Parathyroid adenoma (tissue), 2 donors: ENCODE measurements around the gene PIAS2.

Experiments used
- H2AFZ ChIP-seq: fragments of 300-600 bp; sonication (generic); one replicate; pipeline ENCODE4 v1.7.0; 2017; ENCODE audit warnings: antibody characterized with exemption, mild to moderate bottlenecking
- H3K27ac ChIP-seq: fragments of 300-600 bp; sonication (generic); one replicate; pipeline ENCODE4 v1.7.0; 2017
- H3K27me3 ChIP-seq: fragments of 300-600 bp; sonication (generic); one replicate; pipeline ENCODE4 v1.7.0; 2017; ENCODE audit warnings: low read length; ENCODE audit not compliant: control insufficient read depth, insufficient read depth
- H3K36me3 ChIP-seq: fragments of 300-600 bp; sonication (generic); one replicate; pipeline ENCODE4 v1.7.0; 2017; ENCODE audit warnings: low read length; ENCODE audit not compliant: control insufficient read depth, insufficient read depth
- H3K4me1 ChIP-seq: fragments of 300-600 bp; sonication (generic); one replicate; pipeline ENCODE4 v1.7.0; 2017; ENCODE audit warnings: control low read depth
- H3K4me2 ChIP-seq: fragments of 300-600 bp; sonication (generic); one replicate; pipeline ENCODE4 v1.7.0; 2017; ENCODE audit warnings: low read length
- H3K4me3 ChIP-seq: fragments of 300-600 bp; sonication (generic); one replicate; pipeline ENCODE4 v1.7.0; 2017; ENCODE audit warnings: low read depth, low read length
- H3K79me2 ChIP-seq: fragments of 300-600 bp; sonication (generic); one replicate; pipeline ENCODE4 v1.7.0; 2017; ENCODE audit warnings: control low read depth
- H3K9ac ChIP-seq: fragments of 300-600 bp; sonication (generic); one replicate; pipeline ENCODE4 v1.7.0; 2017; ENCODE audit warnings: mild to moderate bottlenecking
- H3K9me3 ChIP-seq: fragments of 300-600 bp; sonication (generic); one replicate; pipeline ENCODE4 v1.7.0; 2017; ENCODE audit warnings: low read length; ENCODE audit not compliant: control insufficient read depth
- TF ChIP-seq, protein P1 (sequence below): fragments of 300-600 bp; sonication (generic); IDR thresholded peaks from one replicate; pipeline ENCODE4 v1.7.0; 2017; ENCODE audit warnings: antibody characterized with exemption, mild to moderate bottlenecking
- donor health status: primary hyperparathyroidism.

Gene PIAS2

DNA sequence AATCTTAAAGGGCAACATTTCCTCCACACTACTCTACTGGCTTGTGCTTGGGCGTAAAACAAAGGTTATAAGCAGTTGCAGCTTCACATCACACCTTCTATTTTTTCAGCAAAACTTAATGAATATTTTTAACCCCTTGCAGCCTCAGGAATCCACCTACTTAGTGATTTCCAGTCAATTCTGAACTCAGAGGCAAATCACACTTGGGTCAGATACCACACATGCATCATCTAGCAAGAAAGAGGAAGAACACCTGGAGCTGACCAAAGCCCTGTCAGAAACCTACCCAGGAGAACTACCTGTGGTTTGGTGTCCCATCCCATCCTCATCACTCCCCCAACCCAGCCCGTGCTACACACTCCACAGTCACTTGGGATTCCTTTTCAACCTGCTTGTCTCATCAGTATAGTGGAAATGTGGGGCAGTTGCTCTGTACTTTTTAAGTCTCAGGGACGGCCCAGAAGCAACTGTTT is 25.5 kb downstream of the PIAS2 start:
- TF ChIP-seq, protein P1, sequence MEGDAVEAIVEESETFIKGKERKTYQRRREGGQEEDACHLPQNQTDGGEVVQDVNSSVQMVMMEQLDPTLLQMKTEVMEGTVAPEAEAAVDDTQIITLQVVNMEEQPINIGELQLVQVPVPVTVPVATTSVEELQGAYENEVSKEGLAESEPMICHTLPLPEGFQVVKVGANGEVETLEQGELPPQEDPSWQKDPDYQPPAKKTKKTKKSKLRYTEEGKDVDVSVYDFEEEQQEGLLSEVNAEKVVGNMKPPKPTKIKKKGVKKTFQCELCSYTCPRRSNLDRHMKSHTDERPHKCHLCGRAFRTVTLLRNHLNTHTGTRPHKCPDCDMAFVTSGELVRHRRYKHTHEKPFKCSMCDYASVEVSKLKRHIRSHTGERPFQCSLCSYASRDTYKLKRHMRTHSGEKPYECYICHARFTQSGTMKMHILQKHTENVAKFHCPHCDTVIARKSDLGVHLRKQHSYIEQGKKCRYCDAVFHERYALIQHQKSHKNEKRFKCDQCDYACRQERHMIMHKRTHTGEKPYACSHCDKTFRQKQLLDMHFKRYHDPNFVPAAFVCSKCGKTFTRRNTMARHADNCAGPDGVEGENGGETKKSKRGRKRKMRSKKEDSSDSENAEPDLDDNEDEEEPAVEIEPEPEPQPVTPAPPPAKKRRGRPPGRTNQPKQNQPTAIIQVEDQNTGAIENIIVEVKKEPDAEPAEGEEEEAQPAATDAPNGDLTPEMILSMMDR, result no peak
- Histone ChIP-seq H3K27me3 (no peaks in the 10 kb centered on the region), H3K4me2 (no peak overlapping the region), H3K4me3 (no peak overlapping the region), H3K9me3 (no peaks in the 10 kb centered on the region), H3K9ac (no peak overlapping the region), H3K27ac (no peak overlapping the region), H3K36me3 (peaks cover 4% of the 10 kb centered on the region), H2AFZ (no peak overlapping the region), H3K79me2 (peaks cover 34% of the 10 kb centered on the region), H3K4me1 (peaks cover 4% of the 10 kb centered on the region)

DNA sequence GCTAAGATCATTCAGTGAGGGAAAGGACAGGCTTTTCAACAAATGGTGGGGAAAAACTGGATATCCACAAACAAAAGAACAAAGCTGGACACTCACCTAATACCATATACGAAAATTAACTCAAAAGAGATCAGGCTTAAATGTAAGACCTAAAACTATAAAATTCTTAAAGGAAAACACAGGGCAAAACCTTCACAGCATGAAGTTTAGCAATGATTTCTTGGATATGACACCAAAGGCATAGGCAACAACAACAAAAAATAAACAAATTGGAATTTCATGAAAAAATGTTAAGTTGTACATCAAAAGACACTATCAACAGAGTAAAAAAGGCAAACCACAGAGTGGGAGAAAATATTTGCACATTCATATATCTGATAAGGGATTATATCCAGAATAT is 28.3 kb downstream of the PIAS2 start:
- Histone ChIP-seq H3K27me3 (no peaks in the 10 kb centered on the region), H3K4me3 (no peak overlapping the region), H3K27ac (no peak overlapping the region), H3K9me3 (no peaks in the 10 kb centered on the region), H3K9ac (no peak overlapping the region), H3K79me2 (peaks cover 27% of the 10 kb centered on the region), H3K4me2 (no peak overlapping the region), H3K4me1 (peaks cover 4% of the 10 kb centered on the region), H2AFZ (no peak overlapping the region), H3K36me3 (peaks cover 4% of the 10 kb centered on the region)
- TF ChIP-seq, protein P1, result no peak

DNA sequence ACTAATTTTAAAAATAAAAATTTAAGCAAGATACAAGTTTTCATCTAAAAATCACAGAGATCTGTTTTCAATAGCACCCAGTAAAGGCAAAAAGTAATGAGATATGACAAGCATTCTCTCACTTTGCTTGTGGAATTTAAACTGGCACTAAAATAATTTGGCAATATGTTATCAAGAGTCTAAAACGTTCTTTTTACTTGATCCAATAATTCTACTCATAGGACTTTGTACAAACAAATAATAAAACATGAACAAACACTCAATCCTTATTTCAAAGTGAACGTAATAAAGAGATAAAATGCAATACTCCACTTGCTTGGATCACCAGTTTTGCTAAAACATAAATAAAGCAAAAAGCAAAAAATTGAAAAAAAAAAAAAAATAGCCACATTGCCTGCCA is 30.4 kb downstream of the PIAS2 start:
- peaks cover 24% of the 10 kb centered on the region for H3K79me2 ChIP-seq
- no peak overlapping the region for H3K4me2 ChIP-seq
- H3K27me3 ChIP-seq, result no peaks in the 10 kb centered on the region
- TF ChIP-seq, protein P1, result no peak
- H3K27ac ChIP-seq, result no peak overlapping the region
- H3K9ac ChIP-seq, result no peak overlapping the region
- no peak overlapping the region for H2AFZ ChIP-seq
- no peaks in the 10 kb centered on the region for H3K4me1 ChIP-seq
- no peaks in the 10 kb centered on the region for H3K9me3 ChIP-seq
- peaks cover 4% of the 10 kb centered on the region for H3K36me3 ChIP-seq
- H3K4me3 ChIP-seq, result no peak overlapping the region

DNA sequence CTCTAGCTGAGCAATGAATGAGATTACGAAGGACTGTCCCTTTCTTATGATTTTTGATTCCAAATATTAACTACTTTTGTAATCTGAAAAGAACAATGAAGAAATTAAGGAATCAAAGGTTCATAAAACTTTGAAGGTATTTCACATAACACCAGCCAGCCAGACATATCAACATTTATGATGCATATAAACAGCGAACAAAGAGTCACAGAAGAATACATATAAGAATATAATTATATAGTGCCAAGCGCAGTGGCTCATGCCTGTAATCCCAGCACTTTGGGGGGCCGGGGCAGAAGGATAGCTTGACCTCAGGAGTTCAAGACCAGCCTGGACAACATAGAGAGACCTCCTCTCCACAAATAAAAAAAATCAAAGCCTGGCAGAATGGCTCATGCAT is 34.1 kb downstream of the PIAS2 start:
- H3K36me3 ChIP-seq, result no peaks in the 10 kb centered on the region
- no peak overlapping the region for H3K4me3 ChIP-seq
- H3K9ac ChIP-seq, result no peak overlapping the region
- H3K27me3 ChIP-seq, result no peaks in the 10 kb centered on the region
- TF ChIP-seq, protein P1, result no peak
- H3K9me3 ChIP-seq, result no peaks in the 10 kb centered on the region
- peaks cover 33% of the 10 kb centered on the region for H3K79me2 ChIP-seq
- no peaks in the 10 kb centered on the region for H3K4me1 ChIP-seq
- no peak overlapping the region for H3K27ac ChIP-seq
- H2AFZ ChIP-seq, result no peak overlapping the region
- no peak overlapping the region for H3K4me2 ChIP-seq

DNA sequence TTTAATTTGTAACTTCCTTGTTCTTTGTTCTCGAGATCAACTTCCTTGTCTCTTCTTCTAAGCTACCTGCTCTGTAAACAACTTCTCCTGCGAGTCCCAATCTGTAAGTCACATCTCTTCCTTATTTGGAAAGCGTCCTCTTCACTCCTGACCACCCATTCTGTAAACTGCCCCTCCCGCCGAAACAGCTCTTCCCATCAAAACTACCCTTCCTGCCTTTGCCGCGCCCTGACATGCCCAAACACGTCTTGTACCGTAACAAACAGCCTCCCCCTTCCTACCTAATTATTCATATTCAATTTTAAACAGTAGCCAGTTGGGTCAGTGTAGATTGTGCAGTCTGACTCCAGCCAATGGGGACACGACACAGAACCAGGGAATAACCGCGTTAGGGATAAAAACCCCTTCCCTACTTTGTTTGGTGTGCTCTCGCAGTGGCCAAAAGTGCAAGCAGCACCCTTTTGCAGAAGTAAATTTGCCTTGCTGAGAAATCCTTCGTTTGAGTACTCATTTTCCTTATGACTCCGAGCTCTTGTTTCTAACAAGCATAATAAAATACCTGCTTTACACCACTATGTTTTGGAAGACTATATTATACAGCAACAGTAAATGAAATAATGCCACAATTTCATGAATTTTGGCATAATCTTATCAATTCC is 39.8 kb downstream of the PIAS2 start:
- H2AFZ ChIP-seq, result no peak overlapping the region
- H3K4me2 ChIP-seq, result no peak overlapping the region
- H3K4me3 ChIP-seq, result no peak overlapping the region
- peaks cover 47% of the 10 kb centered on the region for H3K79me2 ChIP-seq
- H3K4me1 ChIP-seq, result no peaks in the 10 kb centered on the region
- no peak overlapping the region for H3K27ac ChIP-seq
- no peaks in the 10 kb centered on the region for H3K9me3 ChIP-seq
- H3K36me3 ChIP-seq, result no peaks in the 10 kb centered on the region
- TF ChIP-seq, protein P1, result no peak
- H3K27me3 ChIP-seq, result no peaks in the 10 kb centered on the region
- no peak overlapping the region for H3K9ac ChIP-seq
